ENCODE measurements around the gene RHOT2.
A peak's percentile ranks its signal among the peaks of the same experiment; 100 is the strongest.

RHOT2 gene

DNA sequence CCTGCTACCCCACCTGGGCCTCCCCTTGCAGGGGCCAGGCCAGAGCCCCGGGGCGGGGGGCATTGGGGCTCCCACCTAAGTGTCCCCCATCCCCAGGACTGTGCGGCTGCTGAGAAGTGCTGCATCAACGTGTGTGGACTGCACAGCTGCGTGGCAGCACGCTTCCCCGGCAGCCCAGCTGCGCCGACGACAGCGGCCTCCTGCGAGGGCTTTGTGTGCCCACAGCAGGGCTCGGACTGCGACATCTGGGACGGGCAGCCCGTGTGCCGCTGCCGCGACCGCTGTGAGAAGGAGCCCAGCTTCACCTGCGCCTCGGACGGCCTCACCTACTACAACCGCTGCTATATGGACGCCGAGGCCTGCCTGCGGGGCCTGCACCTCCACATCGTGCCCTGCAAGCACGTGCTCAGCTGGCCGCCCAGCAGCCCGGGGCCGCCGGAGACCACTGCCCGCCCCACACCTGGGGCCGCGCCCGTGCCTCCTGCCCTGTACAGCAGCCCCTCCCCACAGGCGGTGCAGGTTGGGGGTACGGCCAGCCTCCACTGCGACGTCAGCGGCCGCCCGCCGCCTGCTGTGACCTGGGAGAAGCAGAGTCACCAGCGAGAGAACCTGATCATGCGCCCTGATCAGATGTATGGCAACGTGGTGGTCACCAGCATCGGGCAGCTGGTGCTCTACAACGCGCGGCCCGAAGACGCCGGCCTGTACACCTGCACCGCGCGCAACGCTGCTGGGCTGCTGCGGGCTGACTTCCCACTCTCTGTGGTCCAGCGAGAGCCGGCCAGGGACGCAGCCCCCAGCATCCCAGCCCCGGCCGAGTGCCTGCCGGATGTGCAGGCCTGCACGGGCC is 35.2 kb upstream of the RHOT2 start:
- DNase-seq, result no peak

DNA sequence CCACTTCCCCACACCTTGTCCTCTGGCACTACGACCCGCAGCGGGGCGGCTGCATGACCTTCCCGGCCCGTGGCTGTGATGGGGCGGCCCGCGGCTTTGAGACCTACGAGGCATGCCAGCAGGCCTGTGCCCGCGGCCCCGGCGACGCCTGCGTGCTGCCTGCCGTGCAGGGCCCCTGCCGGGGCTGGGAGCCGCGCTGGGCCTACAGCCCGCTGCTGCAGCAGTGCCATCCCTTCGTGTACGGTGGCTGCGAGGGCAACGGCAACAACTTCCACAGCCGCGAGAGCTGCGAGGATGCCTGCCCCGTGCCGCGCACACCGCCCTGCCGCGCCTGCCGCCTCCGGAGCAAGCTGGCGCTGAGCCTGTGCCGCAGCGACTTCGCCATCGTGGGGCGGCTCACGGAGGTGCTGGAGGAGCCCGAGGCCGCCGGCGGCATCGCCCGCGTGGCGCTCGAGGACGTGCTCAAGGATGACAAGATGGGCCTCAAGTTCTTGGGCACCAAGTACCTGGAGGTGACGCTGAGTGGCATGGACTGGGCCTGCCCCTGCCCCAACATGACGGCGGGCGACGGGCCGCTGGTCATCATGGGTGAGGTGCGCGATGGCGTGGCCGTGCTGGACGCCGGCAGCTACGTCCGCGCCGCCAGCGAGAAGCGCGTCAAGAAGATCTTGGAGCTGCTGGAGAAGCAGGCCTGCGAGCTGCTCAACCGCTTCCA is 34.4 kb upstream of the RHOT2 start:
- no peak for DNase-seq

DNA sequence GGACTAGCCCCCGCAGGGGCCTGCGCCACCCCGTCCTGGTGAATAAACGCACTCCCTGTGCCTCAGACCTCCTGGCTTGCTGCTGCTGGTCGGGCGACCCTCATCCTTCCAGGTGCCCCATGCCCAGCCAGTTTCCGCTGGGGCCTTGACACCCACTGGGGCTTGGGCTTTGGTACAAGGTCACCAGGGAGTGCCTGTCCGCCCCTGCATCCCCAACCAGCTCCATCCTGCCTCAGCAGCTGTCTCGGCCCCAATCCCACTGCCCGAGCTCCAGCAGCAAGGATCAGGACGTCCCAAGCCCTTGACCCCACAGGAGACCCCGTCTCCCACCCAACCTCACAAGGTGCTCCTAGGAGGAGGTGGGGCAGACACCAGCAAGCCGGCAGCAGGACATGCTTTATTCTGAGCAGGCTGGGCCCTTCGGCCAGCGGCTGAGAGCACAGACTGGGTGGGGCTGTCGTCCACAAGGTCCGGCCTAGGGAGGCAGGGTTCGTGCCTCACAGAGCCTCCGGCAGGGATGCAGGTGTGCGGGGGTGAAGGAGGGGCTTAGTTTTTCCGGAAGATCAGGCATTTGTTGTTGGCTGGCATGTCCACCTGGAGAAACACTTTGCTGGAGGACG is 33.8 kb upstream of the RHOT2 start:
- no peak for DNase-seq

DNA sequence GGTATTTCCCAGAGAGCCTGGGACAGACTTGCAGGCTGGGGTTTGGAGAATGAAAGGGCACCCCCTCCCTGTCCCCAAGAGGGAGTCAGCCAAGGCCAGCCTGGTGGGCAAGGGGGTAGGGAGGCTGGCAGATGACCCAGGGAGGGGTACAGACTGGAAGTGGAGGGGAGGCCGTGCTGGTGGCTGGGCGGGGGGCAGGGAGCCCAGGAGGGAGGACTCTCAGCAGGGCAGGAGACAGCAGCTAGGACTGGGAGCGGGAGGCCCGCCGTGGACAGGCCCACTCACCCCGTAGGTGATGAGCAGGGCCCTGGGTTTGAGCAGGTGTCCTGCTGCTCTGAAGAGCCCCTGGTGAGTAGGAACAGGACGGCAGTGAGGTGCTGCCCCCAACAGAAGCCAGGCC is 32.9 kb upstream of the RHOT2 start:
- DNase-seq, result no peak

DNA sequence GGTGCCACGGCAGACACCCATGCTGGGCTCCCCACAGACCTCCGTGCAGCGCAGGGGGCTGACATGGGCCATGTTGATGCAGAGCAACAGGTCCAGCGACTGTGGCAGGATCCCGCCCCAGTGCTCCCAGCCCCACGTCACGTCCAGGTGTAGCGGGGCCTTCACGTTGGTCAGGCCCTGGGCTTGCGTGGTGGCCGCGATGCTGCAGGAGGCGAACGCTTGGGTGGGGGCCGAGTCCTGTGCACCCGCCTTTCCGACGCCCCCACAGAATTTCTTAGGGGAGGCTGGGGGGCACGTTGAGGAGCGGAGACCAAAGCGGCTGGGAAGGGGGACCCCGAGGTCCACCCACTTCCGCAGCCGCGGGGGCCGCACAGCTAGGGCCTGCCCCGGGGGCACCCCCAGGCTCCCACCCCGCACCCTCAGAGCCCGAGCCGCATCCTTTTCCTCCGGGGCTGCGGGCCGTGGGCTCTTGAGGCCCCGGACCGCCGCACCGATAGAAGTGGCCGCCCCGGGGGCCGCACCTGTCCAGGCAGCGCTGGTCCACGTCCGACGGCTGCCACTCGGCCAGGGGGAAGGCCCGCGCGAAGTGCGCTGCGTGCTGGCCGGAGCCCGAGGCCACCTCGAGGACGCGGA is 32.2 kb upstream of the RHOT2 start:
- peak; percentile 42 to 47 for DNase-seq

DNA sequence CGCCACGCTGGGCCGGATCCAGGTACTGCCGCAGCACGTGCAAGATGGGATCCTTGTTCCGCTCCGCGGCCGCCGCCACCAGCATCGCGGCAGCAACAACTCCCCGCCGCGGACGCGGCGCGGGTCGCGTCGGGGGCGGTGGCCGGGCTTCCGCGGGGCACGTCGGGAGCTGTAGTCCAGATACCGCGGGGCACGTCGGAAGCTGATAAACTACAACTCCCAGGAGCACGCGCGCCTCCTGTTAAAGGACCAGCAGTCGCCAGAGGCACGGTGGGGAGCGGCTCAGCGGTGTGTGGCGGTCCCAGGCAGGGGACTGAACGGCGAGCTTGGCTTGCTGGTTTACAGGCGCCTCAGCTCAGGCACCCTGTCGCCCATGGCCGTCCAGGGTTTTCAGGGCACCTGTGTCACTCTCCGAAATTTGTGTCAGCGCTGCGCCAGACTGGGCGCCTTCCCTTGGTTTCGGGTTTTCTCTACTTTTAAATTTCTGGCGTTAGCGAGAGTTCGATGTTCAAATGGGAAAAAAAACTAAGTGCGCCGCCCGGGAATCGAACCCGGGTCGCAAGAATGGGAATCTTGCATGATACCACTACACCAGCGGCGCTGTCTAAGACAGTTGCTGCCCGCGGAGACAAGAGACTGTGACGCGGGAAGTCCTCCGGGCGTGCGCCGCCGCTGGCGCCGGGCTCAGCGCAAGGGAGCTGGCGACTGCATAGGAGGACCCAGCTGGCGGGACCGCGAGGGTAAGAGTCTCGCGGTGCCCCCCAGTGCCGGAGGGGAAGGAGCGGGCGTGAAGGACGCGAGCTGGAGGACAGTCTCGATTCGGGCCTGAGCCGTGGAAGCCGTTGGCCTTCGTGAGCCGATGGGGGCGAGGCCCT is 31.5 kb upstream of the RHOT2 start, which contains the start of gene METTL26:
METTL26 (minus strand) TSS at position 100 of the 875 bp plus-strand sequence; CDS start at position 85, 15 bp downstream.
- peak; percentile 97 to 98 for DNase-seq

DNA sequence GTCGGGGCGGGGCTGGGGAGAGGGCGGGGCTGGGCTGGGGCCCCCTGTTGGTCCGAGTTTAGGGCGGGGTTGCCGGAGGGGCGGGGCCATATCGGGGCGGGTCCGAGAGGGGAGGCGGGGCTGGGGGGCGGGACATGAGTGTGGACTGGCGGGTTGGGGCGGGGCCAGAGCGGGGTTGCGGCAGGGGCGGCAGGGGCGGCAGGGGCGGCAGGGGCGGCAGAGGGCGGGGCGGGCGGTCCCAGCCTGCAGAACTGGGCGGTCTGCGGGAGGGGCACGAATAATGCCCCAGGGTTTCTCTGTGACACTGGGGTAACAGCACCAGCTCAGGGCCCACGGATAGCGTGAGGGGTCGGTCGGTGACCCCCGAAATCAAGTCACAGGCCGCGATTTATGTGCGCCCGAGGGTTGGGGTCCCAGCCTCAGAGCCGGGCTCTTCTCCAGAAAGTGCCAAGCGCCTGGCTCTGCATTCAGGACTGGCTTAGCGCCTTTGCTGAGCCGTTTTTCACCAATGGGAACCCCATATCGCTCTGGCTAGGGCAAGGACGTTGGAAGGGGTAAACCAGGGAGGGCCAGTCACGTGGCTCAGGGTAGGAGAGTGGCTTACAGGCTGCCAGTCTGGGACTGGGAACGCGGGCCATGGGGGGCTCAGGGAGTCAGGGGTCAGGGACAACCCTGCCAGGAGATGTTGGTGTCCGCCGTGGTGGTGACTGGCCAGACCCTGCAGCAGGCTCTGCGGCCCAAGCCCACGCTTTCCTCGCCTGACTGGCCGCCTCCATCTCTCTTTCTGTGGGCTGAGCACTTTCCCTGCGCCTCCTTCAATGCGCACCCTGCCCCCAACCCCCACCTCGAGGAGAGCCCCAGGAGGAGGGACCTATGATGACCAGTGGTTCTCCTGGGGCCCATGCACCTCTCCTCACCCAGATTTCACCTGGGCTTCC is 30.6 kb upstream of the RHOT2 start:
- peak; percentile 91 to 92 for DNase-seq

DNA sequence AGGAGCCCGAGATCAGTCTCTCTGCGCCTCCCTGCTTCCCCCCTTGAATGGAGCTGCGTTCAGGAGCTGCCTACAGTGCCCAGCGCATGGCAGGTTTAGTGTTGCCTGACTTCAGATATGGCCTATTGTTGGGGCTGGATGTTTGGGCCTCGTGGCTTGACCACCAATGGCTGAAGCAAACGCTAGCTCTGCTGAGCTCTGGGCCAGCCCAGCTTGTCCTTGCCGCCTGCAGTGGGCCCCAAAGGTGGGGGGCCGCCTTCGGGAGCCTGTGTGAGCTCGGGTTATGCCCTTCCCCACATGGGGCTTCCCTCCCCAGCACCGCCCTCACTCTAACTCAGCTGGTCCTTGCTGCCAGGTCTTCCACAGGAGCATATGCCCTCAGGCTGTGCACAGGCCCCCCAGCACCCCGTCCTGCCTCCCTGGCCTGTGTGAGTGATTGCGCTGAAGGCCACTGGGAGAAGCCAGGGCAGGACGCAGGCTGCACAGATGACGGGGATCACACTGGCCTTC is 29.8 kb upstream of the RHOT2 start:
- no peak for DNase-seq

DNA sequence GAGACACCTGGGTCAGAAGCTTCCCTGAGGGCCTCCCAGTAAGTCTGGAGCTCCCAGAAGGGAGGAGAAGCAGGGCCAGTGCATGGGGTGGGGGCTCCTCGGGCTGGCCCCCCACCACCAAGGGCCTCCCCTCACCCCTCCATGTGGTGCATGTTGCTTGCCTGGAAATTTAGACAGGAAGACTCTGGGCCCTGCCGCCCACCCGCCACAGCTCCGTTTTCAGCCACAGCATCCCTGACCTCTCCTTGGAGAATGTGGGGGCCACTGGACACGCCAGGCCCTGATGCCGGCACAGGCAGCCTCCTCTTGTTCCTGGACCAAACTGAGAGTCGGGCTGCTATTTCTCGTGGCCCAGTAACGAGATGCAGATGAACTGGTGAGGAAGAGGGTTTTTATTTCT is 29.1 kb upstream of the RHOT2 start:
- no peak for DNase-seq

DNA sequence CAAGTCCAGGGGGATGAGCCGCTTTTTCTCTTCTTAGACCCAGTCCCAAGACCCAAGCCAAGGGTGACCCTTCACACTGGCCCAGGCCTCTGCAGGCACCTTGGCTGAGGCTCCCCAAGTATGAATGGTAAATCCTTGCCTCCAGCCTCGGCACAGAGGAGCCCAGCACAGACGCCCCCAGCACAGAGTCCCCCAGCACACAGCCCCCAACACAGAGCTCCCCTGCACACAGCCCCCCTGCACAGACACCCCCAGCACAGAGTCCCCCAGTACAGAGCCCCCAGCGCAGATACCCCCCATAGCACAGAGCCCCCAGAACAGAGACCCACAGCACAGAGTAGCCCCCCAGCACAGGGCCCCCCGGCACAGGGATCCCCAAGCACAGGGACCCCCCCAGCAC is 27.3 kb upstream of the RHOT2 start:
- DNase-seq, result no peak

DNA sequence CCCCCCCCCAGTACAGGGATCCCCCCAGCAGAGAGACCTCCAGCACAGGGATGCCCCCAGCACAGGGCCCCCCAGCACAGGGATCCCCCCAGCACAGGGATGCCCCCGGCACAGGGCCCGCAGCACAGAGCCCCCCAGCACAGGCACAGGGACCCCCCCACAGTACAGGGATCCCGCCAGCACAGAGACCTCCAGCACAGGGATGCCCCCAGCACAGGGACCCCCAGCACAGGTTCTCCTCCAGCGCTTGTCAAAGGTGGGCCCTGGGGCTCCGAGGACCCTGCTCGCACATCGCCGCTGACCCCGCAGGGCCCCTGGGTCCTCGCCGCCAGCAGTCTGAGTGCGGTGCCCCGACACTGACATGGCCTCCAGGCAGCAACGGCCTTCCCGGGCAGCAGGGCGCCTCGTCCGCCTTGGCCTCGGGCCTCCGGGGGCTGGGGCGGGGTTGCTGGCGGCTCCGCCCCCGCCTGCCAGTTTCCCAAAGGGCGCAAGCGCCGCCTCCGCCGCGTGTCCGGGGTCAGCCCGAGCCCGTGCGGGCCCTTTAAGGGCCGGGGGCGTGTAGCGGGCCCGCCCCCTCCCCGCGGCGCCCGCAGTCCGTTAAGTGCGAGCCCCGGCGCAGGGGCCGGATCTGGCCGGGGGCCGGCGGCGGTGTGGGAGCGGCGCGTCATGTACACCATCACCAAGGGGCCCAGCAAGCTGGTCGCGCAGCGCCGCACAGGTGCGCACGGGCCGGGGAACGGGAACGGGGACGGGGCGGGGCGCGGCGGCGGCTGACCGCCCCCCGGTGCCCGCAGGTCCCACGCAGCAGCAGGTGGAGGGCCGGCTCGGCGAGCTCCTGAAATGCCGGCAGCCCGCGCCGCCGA is 26.4 kb upstream of the RHOT2 start, which contains the start of gene MCRIP2:
MCRIP2 (plus strand) TSS at position 503 of the 863 bp plus-strand sequence; CDS start at position 667, 164 bp downstream.
- peak; percentile 84 to 90 for DNase-seq

DNA sequence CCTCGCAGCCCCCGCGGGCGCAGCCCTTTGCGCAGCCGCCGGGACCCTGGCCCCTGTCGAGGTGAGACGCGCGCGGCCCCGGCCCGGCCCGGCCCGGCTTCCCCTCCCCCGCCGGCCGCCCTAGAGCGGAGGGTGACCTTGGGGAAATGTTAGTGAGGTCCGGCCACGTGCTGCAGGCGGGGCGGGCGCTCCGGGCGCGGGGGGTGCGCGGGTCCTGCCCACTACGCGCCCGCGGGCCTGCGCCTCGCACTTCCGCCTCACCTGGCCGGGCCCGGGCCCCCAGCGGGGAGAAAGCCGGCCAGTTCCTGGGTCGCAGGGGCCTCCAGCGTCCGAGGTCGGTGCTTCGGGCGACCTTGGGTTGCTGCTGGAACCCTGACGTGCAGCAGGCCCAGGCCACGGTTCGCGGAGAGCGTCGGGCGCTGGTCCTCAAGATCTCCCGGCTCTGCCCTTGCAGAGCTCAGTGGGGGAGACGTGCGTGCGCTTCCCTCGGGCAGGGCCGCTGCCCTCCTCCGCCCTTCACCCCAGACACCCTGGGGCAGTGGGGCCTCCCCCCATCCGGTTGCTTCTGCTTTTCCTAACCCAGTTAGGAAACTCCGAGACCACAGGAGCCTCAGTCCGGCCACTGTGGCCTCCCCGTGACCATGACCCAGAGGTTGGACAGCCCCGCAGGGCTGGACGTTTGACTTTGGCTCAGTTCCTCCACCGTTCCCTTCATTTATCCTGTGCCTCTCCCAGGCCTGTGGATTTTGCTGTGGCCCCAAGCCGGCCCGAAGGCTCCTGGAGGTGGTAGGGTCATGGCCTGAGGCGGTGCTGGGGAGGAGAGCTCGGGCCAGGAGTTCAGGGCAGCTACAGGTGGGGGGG is 25.5 kb upstream of the RHOT2 start:
- peak; percentile 63 to 67 for DNase-seq

DNA sequence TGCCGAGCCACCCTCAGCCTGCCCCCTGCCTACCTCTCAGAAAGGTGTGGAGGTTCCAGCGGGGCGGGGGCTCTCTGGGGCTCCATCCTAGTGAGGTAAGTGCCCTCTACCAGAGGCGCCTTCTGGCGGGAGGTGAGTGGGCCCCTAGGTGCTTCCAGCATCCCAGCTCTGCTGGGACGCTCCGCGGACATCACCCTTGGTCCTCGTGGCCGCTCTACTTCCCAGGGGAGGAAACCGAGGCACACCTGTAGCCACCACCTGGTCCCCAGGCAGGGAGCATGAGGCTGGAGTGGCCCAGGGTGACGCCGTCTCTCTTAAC is 24.9 kb upstream of the RHOT2 start:
- DNase-seq, result no peak

DNA sequence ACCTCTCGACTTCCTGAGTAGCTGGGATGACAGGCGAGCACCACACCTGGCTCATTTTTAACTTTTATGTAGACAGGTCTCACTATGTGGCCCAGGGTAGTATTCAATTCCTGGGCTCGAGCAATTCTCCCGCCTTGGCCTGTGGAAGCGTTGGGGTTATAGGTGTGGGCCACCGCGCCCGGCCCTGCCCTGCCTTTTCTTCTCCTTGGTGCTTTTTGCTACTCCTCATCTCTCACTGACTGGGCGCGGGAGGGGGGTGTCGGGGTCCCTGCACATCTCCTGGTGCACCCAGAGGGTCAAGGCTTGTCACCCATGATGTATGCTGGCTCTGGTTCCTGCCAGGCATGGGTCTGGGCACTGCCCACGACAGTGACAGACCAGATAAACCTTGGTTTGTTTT is 23.4 kb upstream of the RHOT2 start:
- DNase-seq, result no peak

DNA sequence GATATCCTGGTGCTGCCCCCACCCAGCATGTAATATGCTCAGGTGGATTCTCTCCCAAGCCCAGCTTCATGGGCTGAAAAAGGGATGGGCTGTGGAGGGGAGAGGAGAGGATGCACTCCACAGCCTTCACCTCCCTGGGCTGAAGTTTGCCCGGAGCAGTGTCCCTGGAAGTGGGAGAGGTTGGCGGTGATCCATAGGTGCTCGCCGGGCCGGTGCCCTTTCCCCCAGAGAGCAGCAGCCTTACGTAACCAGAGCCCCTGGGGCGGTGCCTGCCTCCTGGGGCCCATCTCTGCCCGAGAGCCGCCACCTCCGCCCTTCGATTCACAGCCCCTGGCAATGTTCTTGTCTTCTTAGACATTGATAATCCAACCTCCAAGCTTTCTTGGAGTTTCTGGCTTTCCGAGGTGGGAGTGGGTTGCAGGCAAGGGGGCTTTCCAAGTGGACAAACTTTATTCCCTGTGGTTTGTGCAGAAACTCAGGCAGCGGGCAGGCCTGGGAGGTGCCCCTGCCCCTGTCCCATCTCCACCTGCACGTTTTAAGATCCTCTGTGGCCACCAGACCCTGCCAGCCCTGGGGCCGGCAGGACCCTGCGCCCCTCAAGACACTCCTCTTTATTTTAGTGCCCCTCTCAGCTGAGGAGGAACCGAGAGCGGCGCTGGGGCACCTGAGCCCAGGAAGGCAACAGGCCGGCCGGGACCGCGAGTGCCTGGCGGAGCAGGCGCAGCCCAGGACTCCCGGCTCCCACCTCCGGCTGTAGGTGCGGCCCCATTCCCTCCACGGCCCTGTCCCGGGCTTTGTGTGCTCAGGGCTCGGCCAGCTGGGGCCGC is 21.9 kb upstream of the RHOT2 start:
- no peak for DNase-seq

DNA sequence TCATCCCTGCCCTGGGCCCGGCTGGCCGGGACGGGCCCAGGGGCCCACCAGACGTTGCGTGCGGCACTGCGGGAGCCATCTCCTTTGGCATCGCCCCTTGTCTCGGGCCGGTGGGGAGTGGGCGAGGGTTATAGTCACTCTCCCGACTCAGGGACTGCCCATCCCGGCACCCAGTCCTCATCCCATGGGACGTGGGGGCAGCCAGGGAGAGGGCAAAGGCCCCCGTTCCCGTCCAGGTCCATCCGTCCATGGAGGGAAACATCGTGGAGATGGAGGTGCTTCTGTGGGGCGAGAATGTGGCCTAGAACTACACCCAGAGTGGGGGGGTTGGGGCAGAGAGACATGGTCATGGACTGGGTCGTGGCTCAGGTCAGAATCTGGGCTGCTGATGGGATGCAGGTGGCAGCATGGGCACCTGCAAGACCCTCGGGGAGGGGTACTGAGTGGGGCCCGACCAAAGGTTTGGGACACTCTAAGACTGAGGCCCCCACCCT is 21.2 kb upstream of the RHOT2 start:
- DNase-seq, result no peak

DNA sequence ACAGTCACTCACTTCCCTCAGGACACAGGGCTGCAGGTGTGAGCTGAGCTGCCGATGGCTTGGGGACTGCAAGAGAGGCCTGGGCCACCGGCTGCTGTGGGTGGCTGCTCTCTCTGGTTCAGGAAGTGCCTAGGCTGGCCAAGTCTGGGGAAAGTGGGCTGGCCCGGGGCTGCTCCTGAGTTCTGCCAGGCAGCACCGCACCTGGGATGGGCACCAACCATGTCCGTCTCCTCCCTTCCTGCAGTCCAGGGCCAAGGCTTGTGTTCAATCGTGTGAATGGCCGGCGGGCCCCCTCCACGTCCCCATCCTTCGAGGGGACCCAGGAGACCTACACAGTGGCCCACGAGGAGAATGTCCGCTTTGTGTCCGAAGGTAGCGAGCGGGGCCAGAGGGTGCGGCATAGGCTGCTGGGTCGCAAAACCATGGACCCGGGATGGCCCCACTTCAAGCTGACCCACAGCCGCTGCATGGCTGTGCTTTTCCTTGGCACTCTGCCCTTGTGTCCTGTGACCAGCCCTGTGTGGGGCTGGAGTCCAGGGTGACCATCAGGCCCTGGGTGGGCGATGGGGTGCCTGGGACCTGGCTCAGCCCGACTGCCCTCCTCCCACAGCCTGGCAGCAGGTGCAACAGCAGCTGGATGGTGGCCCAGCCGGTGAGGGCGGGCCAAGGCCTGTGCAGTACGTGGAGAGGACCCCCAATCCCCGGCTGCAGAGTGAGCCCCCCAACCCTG is 20.6 kb upstream of the RHOT2 start:
- no peak for DNase-seq

All from activated T-cell treated with anti-CD3 and anti-CD28 coated beads, Interleukin-2, amount 50 U/mL, for 48 hours (primary cell).